Thyroid gland (tissue), 4 donors: Measurements from ENCODE around the gene NPRL2.

ENCODE experiments used
- CTCF ChIP-seq, 6 experiments: fragments of 200-600 bp in 3 of 6; fragments of 450-650 bp in 3 of 6; sonication (generic) in 3 of 6; IDR thresholded peaks; one replicate each; pipeline ENCODE4 v1.5.1; 2016 to 2019; ENCODE audit warnings: antibody characterized with exemption in 6 of 6, mild to moderate bottlenecking in 2 of 6, inconsistent platforms in 1 of 6, moderate library complexity in 1 of 6
- POLR2A ChIP-seq, 2 donors: fragments of 450-650 bp; IDR thresholded peaks; one replicate each; pipeline ENCODE4 v1.6.1; 2017; ENCODE audit warnings: antibody characterized with exemption in 2 of 2, mild to moderate bottlenecking in 2 of 2, moderate library complexity in 1 of 2

DNA sequence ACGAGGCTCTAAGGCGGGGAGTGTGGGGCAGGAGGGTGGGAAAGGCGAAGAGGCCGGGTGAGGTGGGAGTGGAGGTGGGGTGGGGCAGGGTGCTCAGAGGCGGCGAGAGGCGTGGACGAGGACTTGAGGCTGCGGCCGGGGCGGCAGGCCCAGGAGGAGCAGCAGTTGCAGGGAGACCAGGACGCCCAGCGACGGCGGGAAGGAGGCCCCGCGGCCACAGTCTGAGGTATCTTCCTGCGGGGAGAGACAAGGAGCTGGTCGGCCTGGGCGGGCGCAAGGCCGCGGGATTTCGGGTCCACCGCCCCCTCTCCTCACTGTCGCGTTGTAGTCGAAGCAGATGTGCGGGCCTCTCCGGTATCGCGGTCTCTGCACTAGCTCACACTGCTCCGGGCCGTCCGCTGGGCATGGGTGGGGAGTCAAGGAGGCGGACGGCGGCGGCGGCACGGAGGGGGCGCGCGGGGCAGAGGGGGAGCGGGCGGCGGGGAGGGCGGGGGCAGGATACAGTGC lies 14.1 kb upstream of the NPRL2 start:
- no peak for TF ChIP-seq CTCF (IDR thresholded peaks at IDR 0.05)
- TF ChIP-seq POLR2A (IDR thresholded peaks at IDR 0.05), result no peak
